Measurements from ENCODE around the gene PIGX.
"Not testable (repeated sequence)": the region's sequence is repeated elsewhere in the genome, so short reads cannot be mapped to it uniquely, and the experiment has no call there.

The PIGX gene

DNA sequence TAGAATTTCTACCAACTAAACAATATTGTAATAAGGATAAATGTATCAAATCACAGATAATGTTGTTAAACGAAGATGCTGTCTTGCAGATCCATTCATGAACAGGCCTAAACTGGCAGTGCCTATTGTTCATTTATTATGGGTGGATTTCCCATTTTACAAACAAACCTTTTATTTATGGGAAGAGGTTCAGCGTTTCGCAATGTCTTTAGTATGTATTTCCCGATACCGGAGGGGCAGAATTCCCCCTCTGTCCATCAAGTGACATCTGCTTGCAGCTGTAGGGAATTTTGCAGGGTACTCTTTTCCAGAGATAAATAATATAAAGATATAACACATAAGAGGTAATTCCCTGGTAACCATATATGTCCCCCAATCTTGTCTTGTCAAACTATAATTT lies 5.8 kb upstream of the PIGX start:
- DNase-seq (ENCODE audit: low read depth) = no peak

DNA sequence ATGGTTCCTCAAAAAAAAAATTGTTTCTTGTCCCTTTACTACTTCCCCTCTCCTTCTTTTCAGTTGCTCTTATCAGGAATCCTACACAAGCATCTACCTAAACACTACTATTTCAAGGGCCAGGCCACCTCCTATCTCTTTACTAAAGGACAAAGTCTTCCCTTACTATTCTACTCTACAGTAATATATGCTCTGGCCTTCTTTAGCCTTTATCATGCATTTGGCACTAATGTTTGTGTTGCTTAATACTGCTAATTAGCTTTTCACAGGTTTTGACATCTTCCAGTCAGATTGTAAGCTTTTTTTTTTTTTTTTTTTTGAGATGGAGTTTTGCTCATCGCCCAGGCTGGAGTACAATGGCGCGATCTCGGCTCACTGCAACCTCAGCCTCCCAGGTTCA lies 5.4 kb upstream of the PIGX start:
- no peak for DNase-seq (ENCODE audit: low read depth)

DNA sequence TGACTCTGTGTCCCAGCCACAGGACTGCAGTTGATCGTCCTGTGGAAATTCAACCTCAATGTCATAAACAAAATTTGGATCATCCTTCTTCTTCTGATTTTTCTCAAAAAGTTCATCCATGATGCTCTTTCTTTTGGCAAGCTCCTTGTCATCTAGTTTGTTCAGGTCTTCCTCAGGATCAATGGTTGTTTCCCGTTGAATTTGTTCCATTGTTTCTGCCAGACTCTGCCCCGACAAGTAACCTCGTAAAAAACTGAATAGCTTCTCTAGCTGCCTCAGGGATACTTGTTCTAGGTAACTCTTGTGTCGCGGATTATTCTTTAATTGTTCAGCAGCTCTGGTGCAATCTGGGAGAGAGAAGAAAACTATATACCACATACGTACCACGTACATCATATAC lies 4.6 kb upstream of the PIGX start:
- DNase-seq (ENCODE audit: low read depth) = no peak

DNA sequence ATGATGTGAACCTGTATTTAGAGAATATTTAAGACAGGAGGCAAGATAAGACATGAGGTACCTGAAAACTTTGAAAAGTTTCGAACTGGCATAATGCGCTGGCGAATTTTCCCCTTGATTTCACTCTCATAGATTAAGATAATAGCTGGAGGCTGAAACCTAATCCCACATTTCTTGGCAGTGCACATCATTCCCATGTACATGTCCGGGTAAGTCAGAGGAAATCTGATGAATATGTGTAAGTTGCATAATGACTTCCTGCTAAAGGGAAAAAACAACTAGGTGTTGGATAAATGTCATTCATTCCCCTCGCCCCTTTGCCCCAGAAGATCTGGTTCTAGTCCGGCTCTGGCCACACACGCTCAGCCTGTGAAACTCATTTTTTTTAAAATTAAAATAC lies 3.7 kb upstream of the PIGX start:
- no peak for DNase-seq (ENCODE audit: low read depth)

DNA sequence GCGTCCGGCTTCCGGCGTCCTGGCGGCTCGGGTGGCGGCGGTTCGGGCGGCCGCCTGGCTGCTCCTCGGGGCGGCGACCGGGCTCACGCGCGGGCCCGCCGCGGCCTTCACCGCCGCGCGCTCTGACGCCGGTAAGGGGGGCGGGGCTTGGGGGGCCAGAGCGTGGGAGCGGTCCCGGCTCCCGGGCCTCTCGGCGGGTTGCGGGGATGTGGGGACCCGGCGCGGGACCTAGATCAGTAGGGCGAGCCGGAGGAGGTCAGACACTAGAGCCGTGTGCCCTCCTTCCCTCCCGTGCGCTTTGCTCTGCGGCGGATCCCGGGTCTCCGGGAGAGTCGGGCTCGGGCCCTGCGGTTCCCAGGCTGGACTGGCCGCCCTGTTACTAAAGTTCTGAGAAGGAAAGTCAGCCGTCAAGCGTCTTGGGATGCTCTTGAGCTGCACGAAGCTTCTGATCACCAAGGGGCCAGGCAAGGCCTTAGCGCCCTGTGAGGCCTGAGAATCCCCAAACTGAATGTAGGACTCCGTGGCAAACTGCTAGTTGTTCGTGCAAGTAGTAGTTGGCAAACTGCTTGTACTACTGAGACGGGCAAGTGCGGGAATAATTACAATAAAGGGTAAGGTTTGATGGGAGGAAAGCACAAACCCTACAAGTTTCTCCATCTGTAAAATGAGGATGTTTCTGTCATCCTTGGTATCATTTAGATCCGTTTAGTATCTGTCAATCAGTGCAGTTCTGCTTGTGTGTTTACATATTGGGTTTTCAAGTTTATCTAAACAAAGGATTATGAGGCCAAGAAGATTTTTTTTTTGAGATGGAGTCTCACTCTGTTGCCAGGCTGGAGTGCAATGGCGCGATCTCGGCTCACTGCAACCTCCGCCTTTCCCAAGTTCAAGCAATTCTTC lies 587 bp downstream of the PIGX start:
- no peak for DNase-seq (ENCODE audit: low read depth)

DNA sequence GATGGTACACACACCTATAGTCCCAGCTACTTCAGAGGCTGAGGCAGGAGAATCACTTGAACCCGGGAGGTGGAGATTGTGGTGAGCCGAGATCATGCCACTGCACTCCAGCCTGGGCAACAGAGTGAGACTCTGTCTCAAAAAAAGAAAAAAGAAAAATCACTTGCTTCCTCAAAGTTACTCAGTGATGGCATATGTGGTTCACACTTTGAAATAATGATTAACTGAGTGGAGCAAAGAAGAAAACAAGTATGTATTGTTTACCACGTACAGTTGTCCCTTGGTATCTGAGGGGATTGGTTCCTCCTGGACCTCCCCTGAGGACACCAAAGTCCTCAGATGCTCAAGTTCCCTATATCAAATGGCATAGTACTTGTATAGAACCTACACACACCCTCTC lies 5.0 kb downstream of the PIGX start:
- DNase-seq (ENCODE audit: low read depth) = not testable (repeated sequence)

DNA sequence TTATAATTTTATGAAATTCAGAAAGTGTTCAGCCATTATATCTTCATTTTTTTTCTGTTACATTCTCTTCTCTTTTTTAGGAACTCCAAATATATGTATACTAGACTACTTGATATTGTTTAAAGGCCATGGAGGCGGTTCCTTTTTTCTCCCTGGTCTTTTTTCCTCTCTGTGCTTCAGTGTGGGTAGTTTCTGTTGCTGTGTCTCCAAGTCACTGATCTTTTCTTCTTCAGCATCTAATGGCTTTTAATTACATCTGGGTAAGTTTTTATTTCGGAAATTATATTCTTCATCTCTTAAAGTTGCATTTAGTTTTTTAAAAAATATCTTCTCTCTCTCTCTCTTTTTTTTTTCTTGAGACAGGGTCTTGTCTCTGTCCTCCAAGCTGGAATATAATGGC lies 8.9 kb downstream of the PIGX start:
- no peak for DNase-seq (ENCODE audit: low read depth)

DNA sequence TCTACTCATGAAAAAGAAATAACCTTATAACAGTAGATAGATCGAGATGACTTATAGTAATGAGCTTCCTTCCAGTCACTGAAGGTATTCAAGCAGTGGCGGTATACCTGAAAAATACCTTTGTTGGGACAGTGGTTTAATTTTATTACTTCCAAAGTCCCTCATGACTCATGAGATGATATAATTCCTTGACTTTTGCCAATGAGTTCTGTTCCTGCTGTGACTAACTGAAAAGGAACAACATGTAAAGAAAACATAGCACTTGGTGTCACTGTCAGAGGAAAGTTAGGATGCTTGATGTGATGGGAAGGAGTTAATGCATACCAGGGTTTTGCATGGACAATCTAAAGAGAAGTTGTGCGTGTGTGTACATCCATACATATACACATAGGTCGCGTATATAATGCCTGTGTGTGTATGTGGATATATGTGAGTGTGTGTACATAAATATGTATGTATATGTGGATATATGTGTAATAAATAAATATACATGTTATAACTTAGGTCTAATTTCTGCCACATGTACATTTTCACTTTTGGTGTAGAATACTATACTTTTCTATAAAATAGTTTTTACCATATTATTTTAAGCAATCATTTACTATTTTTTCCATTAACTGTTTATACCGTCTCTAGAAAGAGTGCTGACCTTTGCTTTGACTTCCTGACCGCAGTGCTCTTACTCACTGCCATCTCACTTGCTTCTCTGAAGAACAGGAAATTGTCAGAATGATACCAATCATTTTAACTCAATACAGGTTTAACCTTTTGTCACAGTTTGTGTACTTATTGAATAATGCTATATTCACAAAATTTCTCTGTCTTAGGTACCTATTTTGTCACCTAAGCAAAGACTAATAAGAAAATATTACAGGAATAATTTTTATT lies 14.9 kb downstream of the PIGX start:
- no peak for DNase-seq (ENCODE audit: low read depth)

DNA sequence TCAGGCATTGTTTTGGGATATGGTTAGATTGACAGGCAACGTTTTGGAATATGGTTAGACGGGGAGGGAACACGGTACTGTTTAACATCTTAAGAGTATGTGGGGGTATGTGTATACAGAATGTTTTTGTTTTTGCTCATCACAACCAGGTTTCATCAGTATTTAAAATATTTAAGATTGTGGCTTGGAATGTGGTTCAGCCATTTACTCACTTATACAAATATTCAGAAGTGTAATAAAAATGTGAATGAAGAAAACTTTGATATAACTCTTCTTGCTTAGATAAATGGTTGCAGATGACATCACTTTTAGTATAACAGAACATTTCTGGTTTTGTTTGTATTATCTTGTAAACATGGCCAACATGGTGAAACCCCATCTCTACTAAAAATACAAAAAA lies 23.6 kb downstream of the PIGX start:
- no peak for DNase-seq (ENCODE audit: low read depth)

DNA sequence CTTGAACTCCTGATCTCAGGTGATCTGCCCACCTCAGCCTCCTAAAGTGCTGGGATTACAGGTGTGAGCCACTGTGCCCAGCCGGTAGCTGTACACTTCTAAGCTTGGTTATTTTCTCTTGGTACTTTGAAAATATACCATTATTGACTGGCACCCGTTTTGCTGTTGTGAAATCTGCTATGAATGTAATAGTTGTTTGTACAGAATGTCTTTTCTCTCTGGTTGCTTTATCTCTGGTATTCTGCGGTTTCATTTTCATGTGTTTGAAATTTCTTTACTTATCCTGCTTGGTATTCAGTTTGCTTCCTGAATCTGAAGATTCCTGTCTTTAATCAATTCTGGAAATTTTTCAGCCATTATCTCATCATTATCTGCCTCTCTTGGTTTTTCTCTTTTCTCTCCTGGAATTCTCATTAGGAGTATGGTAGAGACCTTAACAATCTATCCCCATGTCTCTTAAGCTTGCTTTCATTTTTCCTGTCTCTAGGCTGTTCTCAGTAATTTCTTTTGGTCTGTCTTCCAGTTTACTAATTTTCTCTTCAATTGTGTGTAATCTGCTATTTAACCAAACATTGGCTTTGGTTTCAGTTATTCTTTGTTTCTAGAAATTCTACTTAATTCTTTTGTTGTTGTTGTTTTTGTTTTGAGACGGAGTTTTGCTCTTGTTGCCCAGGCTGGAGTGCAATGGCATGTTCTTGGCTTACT lies 24.6 kb downstream of the PIGX start:
- no peak for DNase-seq (ENCODE audit: low read depth)

DNA sequence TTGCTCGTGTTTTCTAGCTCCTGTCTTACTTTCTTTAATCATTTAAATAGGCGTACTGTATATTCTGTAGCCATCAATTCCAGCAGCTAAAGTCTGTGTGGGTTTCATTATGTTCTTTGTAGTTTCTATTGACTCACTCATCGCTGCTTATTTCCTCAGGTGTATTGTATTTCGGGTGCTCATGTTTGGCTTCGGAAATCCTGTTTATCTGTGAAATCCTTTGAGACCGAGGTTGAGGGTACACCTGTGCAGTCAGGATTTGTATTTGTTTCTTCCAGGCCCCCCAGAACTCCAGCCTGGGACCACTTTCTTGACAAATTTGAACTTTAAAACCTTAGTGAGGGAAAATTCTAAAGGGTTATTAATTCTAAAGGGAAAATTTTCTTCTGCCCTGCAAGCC lies 25.5 kb downstream of the PIGX start:
- no peak for DNase-seq (ENCODE audit: low read depth)

DNA sequence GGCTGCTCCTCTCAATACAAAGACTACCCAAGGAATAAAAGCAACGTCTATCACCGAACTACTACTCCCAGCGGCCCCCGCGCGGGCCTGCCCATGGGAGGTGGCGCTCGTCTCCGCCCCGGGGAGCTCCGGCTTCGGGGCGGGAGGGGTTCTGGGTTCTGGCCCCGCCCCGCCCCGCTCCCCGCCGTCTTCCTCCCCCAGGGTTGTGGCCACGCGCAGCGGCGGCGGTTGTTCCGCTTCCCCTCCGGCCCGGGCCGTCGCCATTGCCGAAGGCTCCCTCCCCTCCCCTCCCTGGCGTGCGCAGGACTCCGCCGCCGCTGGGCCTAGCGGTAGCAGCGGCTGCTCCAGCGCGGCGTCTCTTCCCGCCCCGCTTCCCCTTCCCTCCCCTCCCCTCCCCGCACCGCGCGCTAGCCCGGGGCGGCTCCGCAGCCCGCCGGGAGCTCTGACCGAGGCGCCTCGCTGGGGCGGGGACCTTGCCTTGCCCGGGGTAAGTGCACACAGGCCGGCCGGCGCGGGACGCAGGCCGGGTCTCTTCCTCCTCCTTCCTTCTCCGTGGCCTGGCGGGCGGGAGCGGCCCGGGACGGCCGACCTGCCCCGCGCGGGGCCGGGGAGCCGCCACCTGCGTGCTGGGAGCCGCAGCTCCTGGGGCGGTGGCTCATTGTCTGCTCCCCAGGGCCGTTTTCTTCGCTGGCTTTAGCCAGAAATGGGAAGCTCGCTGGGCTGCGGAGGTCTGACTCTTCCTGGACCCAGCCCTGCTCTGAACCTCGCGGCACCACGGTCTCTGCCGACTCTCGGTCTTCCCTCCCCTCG lies 27.7 kb downstream of the PIGX start, which contains the start of gene PAK2:
PAK2 (plus strand) TSS at position 187 of the 810 bp plus-strand sequence. CDS start 42,790 bp downstream, outside the sequence.
- no peak for DNase-seq (ENCODE audit: low read depth)

DNA sequence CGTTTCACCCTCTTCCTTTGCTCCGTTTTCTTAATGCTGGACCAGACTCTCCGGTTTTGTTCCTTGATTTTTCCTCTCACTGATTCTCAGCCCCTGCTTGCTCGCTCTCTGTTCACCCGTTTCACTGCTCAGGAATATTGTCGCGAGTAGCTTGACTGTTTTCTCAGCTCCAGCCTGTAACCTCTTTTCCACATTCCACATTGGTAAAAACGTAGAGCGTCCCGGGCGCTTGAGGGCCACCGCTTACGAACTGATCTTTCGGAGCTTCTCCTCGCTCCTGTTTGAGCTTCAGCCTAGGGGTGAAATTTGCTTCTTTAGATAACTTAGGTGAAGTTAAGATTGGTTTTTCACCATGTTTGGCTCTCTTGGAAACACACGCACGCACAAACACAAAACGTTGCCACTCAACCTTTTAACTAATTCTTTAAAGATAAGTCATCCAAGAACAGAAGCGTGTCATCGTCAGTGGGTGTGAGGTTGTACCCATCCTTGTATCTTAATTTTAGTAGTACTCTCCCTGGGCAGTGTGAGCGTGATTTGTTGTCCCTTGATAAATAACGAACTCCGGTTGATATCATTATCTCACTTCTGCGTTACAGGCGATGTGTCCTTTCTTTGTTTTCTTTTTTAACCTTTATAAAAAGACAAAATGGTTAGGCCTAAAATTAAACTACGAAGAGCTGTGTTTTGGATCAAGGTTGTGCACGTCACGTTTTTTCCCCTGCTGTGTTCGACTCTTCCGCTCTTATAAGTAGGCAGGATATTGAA lies 28.5 kb downstream of the PIGX start:
- no peak for DNase-seq (ENCODE audit: low read depth)

DNA sequence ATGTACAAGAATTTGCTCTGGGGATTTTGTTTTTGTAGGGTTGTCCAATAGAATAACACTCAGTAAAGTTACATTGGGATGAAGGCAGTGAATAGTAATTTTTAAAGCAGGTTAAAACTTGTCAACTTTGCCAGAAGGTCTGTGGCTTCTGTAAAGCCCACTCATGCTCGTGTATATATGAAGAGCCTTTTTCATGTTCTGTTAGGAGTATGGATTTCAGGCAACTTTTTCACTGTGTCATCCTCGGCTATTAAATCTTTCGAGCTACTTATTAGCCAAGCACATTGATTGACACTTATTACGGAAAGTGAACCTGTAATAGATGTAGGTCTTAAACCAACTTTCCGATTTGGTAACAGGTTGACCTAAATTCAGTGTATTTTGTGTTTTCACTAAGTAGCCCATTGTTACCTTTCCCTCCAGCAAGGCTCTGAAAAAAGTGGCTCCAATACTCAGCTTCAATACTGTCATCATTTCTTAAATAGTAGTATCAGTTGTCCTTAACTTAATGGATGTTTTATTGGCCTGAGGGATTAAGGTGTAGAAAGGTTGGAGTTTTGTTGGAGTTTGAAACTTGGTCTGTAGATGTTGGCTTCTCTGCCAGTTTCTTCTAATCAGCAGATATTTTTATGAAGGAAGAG lies 29.2 kb downstream of the PIGX start:
- DNase-seq (ENCODE audit: low read depth) = no peak

DNA sequence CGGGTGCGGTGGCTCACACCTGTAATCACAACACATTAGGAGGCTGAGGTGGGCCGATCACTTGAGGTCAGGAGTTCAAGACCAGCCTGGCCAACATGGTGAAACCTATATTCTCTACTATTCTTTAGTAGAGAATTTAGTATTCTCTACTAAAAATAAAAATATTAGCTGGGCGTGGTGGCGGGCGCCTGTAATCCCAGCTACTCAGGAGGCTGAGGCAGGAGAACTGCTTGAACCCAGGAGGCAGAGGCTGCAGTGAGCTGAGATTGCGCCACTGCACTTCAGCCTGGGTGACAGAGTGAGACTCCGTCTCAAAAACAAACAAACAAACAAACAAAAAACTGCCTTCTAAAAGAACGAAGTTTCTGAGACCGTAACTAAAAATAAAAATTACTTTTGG lies 31.4 kb downstream of the PIGX start:
- DNase-seq (ENCODE audit: low read depth) = not testable (repeated sequence)

DNA sequence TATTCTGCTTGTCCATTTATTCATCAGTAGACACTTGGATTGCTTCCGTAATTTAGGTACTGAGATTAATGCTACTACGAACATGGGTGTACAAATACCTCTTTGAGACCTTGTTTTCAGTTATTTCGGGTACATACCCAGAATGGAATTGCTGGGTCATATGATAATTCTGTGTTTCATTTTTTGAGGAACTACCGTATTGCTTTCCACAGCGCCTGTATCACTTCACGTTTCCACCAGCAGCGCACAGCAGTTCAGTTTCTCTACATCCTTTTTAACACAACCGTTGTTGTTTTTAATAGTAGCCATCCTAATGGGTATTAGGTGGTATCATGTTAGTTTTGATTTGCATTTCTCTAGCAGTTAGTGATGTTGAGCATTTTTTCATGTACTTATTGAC lies 36.9 kb downstream of the PIGX start:
- no peak for DNase-seq (ENCODE audit: low read depth)

DNA sequence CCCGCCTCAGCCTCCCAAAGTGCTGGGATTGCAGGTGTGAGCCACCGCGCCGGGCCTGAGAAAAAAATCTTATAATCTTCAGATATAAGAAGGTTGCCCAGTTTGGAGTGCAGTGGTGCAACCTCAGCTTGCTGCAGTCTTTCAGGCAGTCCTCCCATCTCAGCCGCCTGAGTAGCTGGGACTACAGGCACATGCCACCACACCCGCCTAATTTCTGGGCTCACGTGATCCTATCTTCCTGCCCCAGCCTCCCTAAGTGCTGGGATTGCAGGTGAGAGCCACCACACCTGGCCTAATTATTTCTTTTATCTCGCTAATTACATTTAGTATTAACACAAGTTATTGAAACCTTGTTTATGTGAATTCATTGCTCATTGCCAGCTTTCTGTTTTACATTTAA lies 41.0 kb downstream of the PIGX start:
- DNase-seq (ENCODE audit: low read depth) = no peak

DNA sequence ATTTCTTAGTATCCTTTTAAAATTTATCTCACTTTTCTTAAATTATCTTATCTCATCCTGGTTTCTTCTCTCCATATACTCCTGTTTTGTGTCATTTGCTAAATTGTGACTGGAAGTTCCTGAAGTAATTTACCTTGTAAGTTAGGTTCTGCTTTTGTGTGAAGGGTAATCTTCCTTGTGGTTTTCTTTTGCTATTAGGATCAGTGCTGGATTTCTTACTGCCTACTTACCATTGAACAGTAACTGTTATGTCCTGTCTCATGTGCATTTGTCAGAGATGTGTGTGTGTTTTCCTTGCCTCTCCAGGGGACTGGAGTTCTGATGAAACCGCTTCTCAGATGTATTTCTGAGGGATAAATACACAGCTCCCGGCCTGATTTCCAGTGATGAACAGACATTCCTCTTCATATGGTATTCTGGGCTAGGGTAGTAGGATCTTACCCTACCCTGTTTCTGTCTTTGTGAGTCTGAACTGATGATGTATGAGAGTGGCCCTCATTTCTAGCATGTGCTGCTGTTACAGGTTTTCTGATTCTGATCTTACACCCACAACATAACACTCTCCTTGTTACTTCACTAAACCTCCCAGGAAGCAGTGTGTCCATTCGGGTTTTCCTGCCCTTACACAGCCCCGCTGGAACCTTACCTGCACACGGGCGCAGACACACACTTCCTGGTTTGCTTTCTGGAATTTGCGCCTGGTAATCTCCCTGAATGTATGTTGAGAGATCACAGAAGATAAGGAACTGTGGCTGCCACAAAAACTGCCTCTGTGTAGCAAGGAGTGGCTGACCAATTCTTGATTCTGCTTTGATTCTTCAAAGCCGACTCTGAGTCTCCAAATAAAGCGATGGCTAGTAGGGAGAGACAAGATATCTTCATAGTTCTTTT lies 42.2 kb downstream of the PIGX start:
- DNase-seq (ENCODE audit: low read depth) = no peak

DNA sequence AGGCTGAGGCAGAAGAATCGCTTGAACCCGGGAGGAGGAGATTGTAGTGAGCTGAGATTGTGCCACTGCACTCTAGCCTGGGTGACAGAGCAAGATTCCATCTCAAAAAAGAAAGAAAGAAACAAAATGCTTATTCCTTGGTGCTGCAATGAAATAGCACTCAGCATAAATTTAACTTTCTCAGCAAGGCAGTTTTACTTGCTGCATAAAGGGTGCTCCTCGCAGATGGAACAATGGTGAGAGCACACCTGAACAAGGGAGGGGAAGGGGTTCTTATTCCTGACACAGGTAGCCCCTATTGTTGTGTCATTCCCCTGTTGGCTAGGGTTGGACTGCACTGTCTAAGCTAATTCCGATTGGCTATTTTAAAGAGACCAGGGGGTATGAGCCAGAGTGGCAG lies 44.6 kb downstream of the PIGX start:
- no peak for DNase-seq (ENCODE audit: low read depth)

All from HS-27A (cell line).